Measurements from ENCODE around the gene ENDOD1. TPM values are rescaled to one million over a fixed set of nuclear protein-coding genes. Genes with fewer than 3 reads are reported as not detected.

The ENDOD1 gene
- total and polyA plus RNA-seq, 4 donors: 10.4 to 55.1 (median 25.0) TPM

GRCh38 chr11:95076416-95076815, 13.2 kb upstream of the ENDOD1 start:
- WGBS, 2 donors: 13 to 22% methylated on average over 1 of the region's 1 CpG
- Histone ChIP-seq H3K9ac (ENCODE audit: insufficient read depth in 1 of 2, low read length in 2 of 2) (no peak overlapping the region), H3K27me3 (ENCODE audit: control insufficient read depth in 3 of 3, insufficient read depth in 3 of 3, low read length in 2 of 3) (no peaks in the 10 kb centered on the region), H3K4me1 (ENCODE audit: control insufficient read depth in 5 of 5, insufficient read depth in 5 of 5, low read length in 5 of 5) (peaks cover 6 to 23% (median 11%) of the 10 kb centered on the region in 5 donors), H3K27ac (ENCODE audit: low read depth in 1 of 2, low read length in 1 of 2) (no peak overlapping the region), H3K36me3 (ENCODE audit: control insufficient read depth in 4 of 4, insufficient read depth in 4 of 4, low read length in 4 of 4) (no peaks in the 10 kb centered on the region), H3K9me3 (ENCODE audit: control insufficient read depth in 4 of 4, insufficient read depth in 3 of 4, low read length in 3 of 4) (no peaks in the 10 kb centered on the region), H3K4me3 (no peak overlapping the region)
- ATAC-seq (ENCODE audit: insufficient read depth, low FRiP score) (peak; percentile 75), DNase-seq (peak in 2 of 3 donors; percentile 54 to 75)
- TF ChIP-seq, protein P1, sequence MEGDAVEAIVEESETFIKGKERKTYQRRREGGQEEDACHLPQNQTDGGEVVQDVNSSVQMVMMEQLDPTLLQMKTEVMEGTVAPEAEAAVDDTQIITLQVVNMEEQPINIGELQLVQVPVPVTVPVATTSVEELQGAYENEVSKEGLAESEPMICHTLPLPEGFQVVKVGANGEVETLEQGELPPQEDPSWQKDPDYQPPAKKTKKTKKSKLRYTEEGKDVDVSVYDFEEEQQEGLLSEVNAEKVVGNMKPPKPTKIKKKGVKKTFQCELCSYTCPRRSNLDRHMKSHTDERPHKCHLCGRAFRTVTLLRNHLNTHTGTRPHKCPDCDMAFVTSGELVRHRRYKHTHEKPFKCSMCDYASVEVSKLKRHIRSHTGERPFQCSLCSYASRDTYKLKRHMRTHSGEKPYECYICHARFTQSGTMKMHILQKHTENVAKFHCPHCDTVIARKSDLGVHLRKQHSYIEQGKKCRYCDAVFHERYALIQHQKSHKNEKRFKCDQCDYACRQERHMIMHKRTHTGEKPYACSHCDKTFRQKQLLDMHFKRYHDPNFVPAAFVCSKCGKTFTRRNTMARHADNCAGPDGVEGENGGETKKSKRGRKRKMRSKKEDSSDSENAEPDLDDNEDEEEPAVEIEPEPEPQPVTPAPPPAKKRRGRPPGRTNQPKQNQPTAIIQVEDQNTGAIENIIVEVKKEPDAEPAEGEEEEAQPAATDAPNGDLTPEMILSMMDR (IDR thresholded peaks at IDR 0.05; ENCODE audit: control extremely low read depth, extremely low read depth): no peak

DNA sequence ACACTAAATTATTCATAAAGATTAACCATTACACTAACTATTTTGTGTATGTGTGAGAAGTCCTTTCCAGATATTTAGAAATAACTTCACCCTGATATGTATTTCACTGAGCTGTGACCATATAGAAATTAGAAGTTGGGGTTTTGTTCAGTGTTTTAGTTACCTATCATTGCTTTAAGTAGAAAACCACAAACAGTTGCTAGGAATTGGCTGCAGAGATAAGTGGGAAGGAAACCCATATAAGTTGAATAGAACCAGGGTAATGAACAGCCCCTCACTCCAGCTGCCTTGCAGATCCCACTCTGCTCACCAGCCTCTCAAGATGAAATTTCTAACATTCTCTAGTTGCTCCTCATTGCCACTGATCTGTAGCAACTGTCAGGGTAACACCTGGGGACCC, 12.7 kb upstream of the ENDOD1 start:
- H3K9me3 ChIP-seq (ENCODE audit: control insufficient read depth in 4 of 4, insufficient read depth in 3 of 4, low read length in 3 of 4): no peaks in the 10 kb centered on the region

GRCh38 chr11:95078526-95078925, 11.1 kb upstream of the ENDOD1 start:
- no peak overlapping the region for H3K9ac ChIP-seq (ENCODE audit: insufficient read depth in 1 of 2, low read length in 2 of 2)
- H3K9me3 ChIP-seq (ENCODE audit: control insufficient read depth in 4 of 4, insufficient read depth in 3 of 4, low read length in 3 of 4): no peaks in the 10 kb centered on the region
- 70 to 89% methylated on average over 1 of the region's 1 CpG for WGBS, 2 donors
- DNase-seq (no peak), ATAC-seq (ENCODE audit: insufficient read depth, low FRiP score) (no peak)
- no peaks in the 10 kb centered on the region for H3K27me3 ChIP-seq (ENCODE audit: control insufficient read depth in 3 of 3, insufficient read depth in 3 of 3, low read length in 2 of 3)
- H3K4me1 ChIP-seq (ENCODE audit: control insufficient read depth in 5 of 5, insufficient read depth in 5 of 5, low read length in 5 of 5): peaks cover 8 to 18% (median 11%) of the 10 kb centered on the region in 5 donors
- no peak overlapping the region for H3K27ac ChIP-seq (ENCODE audit: low read depth in 1 of 2, low read length in 1 of 2)
- H3K4me3 ChIP-seq: no peak overlapping the region
- H3K36me3 ChIP-seq (ENCODE audit: control insufficient read depth in 4 of 4, insufficient read depth in 4 of 4, low read length in 4 of 4): no peaks in the 10 kb centered on the region
- TF ChIP-seq, protein P1 (IDR thresholded peaks at IDR 0.05; ENCODE audit: control extremely low read depth, extremely low read depth): no peak

More for the DNA sequence above, 12.7 kb upstream of the ENDOD1 start:
- H3K27me3 ChIP-seq (ENCODE audit: control insufficient read depth in 3 of 3, insufficient read depth in 3 of 3, low read length in 2 of 3): no peaks in the 10 kb centered on the region
- no peak overlapping the region for H3K4me3 ChIP-seq
- H3K4me1 ChIP-seq (ENCODE audit: control insufficient read depth in 5 of 5, insufficient read depth in 5 of 5, low read length in 5 of 5): peaks cover 8 to 23% (median 11%) of the 10 kb centered on the region in 5 donors
- TF ChIP-seq, protein P1 (IDR thresholded peaks at IDR 0.05; ENCODE audit: control extremely low read depth, extremely low read depth): no peak
- peak overlapping the region in 1 of 2 donors; percentile 13 for H3K27ac ChIP-seq (ENCODE audit: low read depth in 1 of 2, low read length in 1 of 2)
- H3K9ac ChIP-seq (ENCODE audit: insufficient read depth in 1 of 2, low read length in 2 of 2): no peak overlapping the region
- no peaks in the 10 kb centered on the region for H3K36me3 ChIP-seq (ENCODE audit: control insufficient read depth in 4 of 4, insufficient read depth in 4 of 4, low read length in 4 of 4)
- ATAC-seq (ENCODE audit: insufficient read depth, low FRiP score) (no peak), DNase-seq (no peak)

- DNase-seq (no peak), ATAC-seq (ENCODE audit: insufficient read depth, low FRiP score) (no peak)
- Histone ChIP-seq H3K9ac (ENCODE audit: insufficient read depth in 1 of 2, low read length in 2 of 2) (no peak overlapping the region), H3K4me3 (no peak overlapping the region), H3K36me3 (ENCODE audit: control insufficient read depth in 4 of 4, insufficient read depth in 4 of 4, low read length in 4 of 4) (no peaks in the 10 kb centered on the region), H3K27ac (ENCODE audit: low read depth in 1 of 2, low read length in 1 of 2) (no peak overlapping the region), H3K27me3 (ENCODE audit: control insufficient read depth in 3 of 3, insufficient read depth in 3 of 3, low read length in 2 of 3) (no peaks in the 10 kb centered on the region), H3K4me1 (ENCODE audit: control insufficient read depth in 5 of 5, insufficient read depth in 5 of 5, low read length in 5 of 5) (peaks cover 0 to 12% (median 0%) of the 10 kb centered on the region in 5 donors), H3K9me3 (ENCODE audit: control insufficient read depth in 4 of 4, insufficient read depth in 3 of 4, low read length in 3 of 4) (no peaks in the 10 kb centered on the region)
- TF ChIP-seq, protein P1 (IDR thresholded peaks at IDR 0.05; ENCODE audit: control extremely low read depth, extremely low read depth): no peak
- WGBS, 2 donors: 70 to 74% methylated on average over 5 of the region's 5 CpGs
Measured at GRCh38 chr11:95081010-95081409, 8.6 kb upstream of the ENDOD1 start.
